ENCODE data around the gene ATP2B2. TPM values are rescaled to one million over a fixed set of nuclear protein-coding genes. Genes with fewer than 3 reads are reported as not detected.

The ATP2B2 gene
- total RNA-seq, 1 experiment from 2014 or later, result not detected

- no peak for TF ChIP-seq CTCF (IDR thresholded peaks at IDR 0.05; ENCODE audit: unreplicated experiment)
- Mint-ChIP-seq H3K27me3 (ENCODE audit: insufficient read depth, unreplicated experiment) (peaks cover 40% of the 10 kb centered on the region), H3K27ac (ENCODE audit: low read depth, unreplicated experiment) (no peak overlapping the region), H3K4me3 (ENCODE audit: unreplicated experiment) (no peak overlapping the region), H3K4me1 (ENCODE audit: insufficient read depth, unreplicated experiment) (no peaks in the 10 kb centered on the region), H3K9me3 (ENCODE audit: unreplicated experiment) (no peaks in the 10 kb centered on the region), H3K36me3 (ENCODE audit: insufficient read depth, unreplicated experiment) (no peaks in the 10 kb centered on the region)
- no TSS peak for BruUV-seq (replicated peaks)
- intact Hi-C loops (cut with micrococcal nuclease), result no loop called here
- ChIA-PET POLR2A (no interaction called here), CTCF (interaction anchor here (3.2 kb wide), 1 partner anchor 13 kb away, joined by 20 read pairs; no protein-coding TSS in a partner anchor)
- DNase-seq (ENCODE audit: unreplicated experiment), result peak; percentile 70
Measured at GRCh38 chr3:10357592-10358308, 147.6 kb downstream of the ATP2B2 start.

- Mint-ChIP-seq H3K36me3 (ENCODE audit: insufficient read depth, unreplicated experiment) (no peaks in the 10 kb centered on the region), H3K9me3 (ENCODE audit: unreplicated experiment) (no peaks in the 10 kb centered on the region), H3K27me3 (ENCODE audit: insufficient read depth, unreplicated experiment) (peaks cover 37% of the 10 kb centered on the region), H3K4me1 (ENCODE audit: insufficient read depth, unreplicated experiment) (no peaks in the 10 kb centered on the region), H3K27ac (ENCODE audit: low read depth, unreplicated experiment) (no peak overlapping the region), H3K4me3 (ENCODE audit: unreplicated experiment) (no peak overlapping the region)
- ChIA-PET POLR2A (no interaction called here), CTCF (interaction anchor here (3.2 kb wide), 1 partner anchor 13 kb away, joined by 20 read pairs; no protein-coding TSS in a partner anchor)
- BruUV-seq (replicated peaks), result no TSS peak
- intact Hi-C loops (cut with micrococcal nuclease), result no loop called here
- DNase-seq (ENCODE audit: unreplicated experiment), result no peak
- no peak for TF ChIP-seq CTCF (IDR thresholded peaks at IDR 0.05; ENCODE audit: unreplicated experiment)
Measured at GRCh38 chr3:10357095-10357494, 148.3 kb downstream of the ATP2B2 start.

GRCh38 chr3:10356461-10356981 is 148.9 kb downstream of the ATP2B2 start:
- no peak for TF ChIP-seq CTCF (IDR thresholded peaks at IDR 0.05; ENCODE audit: unreplicated experiment)
- H3K36me3 Mint-ChIP-seq (ENCODE audit: insufficient read depth, unreplicated experiment), result no peaks in the 10 kb centered on the region
- CTCF ChIA-PET, result interaction anchor here (3.2 kb wide), 1 partner anchor 12 kb away, joined by 20 read pairs; no protein-coding TSS in a partner anchor
- H3K27me3 Mint-ChIP-seq (ENCODE audit: insufficient read depth, unreplicated experiment), result peaks cover 32% of the 10 kb centered on the region
- no peaks in the 10 kb centered on the region for H3K9me3 Mint-ChIP-seq (ENCODE audit: unreplicated experiment)
- intact Hi-C loops (cut with micrococcal nuclease), result no loop called here
- no peak for DNase-seq (ENCODE audit: unreplicated experiment)
- POLR2A ChIA-PET, result no interaction called here
- BruUV-seq (replicated peaks), result no TSS peak
- no peak overlapping the region for H3K27ac Mint-ChIP-seq (ENCODE audit: low read depth, unreplicated experiment)
- H3K4me3 Mint-ChIP-seq (ENCODE audit: unreplicated experiment), result no peak overlapping the region
- H3K4me1 Mint-ChIP-seq (ENCODE audit: insufficient read depth, unreplicated experiment), result no peaks in the 10 kb centered on the region

GRCh38 chr3:10354361-10355015 is 150.9 kb downstream of the ATP2B2 start:
- Mint-ChIP-seq H3K27me3 (ENCODE audit: insufficient read depth, unreplicated experiment) (peaks cover 18% of the 10 kb centered on the region), H3K4me1 (ENCODE audit: insufficient read depth, unreplicated experiment) (no peaks in the 10 kb centered on the region), H3K36me3 (ENCODE audit: insufficient read depth, unreplicated experiment) (no peaks in the 10 kb centered on the region), H3K4me3 (ENCODE audit: unreplicated experiment) (no peak overlapping the region), H3K27ac (ENCODE audit: low read depth, unreplicated experiment) (no peak overlapping the region), H3K9me3 (ENCODE audit: unreplicated experiment) (no peaks in the 10 kb centered on the region)
- ChIA-PET POLR2A (no interaction called here), CTCF (no interaction called here)
- TF ChIP-seq CTCF (IDR thresholded peaks at IDR 0.05; ENCODE audit: unreplicated experiment), result no peak
- no TSS peak for BruUV-seq (replicated peaks)
- no peak for DNase-seq (ENCODE audit: unreplicated experiment)
- intact Hi-C loops (cut with micrococcal nuclease), result no loop called here
